Measurements from ENCODE around the gene UGT1A10.

UGT1A10 gene

DNA sequence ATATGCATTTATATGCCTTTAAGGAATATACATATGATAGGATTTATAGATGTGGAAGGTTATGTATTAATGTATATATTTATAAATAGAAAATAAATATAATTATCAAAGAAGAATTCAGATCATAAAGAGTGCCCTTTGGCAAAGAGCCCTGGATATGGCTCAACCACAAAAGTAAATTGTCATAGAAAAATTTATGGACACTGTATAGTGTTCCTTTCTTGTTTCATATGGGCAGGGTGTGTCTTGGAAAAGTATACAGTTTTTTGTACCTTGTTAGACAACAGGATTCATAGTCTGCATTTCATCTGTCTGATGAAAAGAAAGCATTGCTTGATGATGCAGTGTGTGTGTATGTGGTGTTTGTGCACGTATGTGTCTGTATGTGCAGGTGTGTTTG lies 48.4 kb downstream of the UGT1A10 start:
- Histone ChIP-seq H3K4me2 (ENCODE audit: low read length) (no peak overlapping the region), H3K36me3 (ENCODE audit: control insufficient read depth, low read length) (no peaks in the 10 kb centered on the region), H3K4me3 (ENCODE audit: low read length) (no peak overlapping the region), H3K9me2 (replicated peaks; ENCODE audit: control insufficient read depth, low read length) (no peaks in the 10 kb centered on the region), H4K20me1 (ENCODE audit: control insufficient read depth, insufficient read depth, low read depth, low read length) (no peaks in the 10 kb centered on the region), H3K27me3 (ENCODE audit: control insufficient read depth, low read length) (peaks cover 5% of the 10 kb centered on the region; the same call in 1 of the 2 replicates), H3F3A (ENCODE audit: control insufficient read depth, insufficient read depth) (no peaks in the 10 kb centered on the region), H3K79me2 (ENCODE audit: control insufficient read depth, low read length) (no peaks in the 10 kb centered on the region), H3K9me3 (ENCODE audit: control insufficient read depth, insufficient read depth, low read length) (no peaks in the 10 kb centered on the region), H3K4me1 (ENCODE audit: control insufficient read depth, low read length) (peaks cover 9% of the 10 kb centered on the region), H3K27ac (ENCODE audit: low read depth, low read length) (no peak overlapping the region)
- TF ChIP-seq EZH2phosphoT487 (IDR thresholded peaks at IDR 0.05; ENCODE audit: borderline replicate concordance, low read length) (no peak), CTCF (IDR thresholded peaks at IDR 0.05; ENCODE audit: low read depth, low read length, poor library complexity, severe bottlenecking) (no peak)

- H3K4me2 ChIP-seq (ENCODE audit: low read length), result no peak overlapping the region
- H3K27me3 ChIP-seq (ENCODE audit: control insufficient read depth, low read length), result peaks cover 9% of the 10 kb centered on the region
- no peaks in the 10 kb centered on the region for H3K79me2 ChIP-seq (ENCODE audit: control insufficient read depth, low read length)
- no peaks in the 10 kb centered on the region for H3K36me3 ChIP-seq (ENCODE audit: control insufficient read depth, low read length)
- no peaks in the 10 kb centered on the region for H3K9me2 ChIP-seq (replicated peaks; ENCODE audit: control insufficient read depth, low read length)
- peaks cover 9% of the 10 kb centered on the region for H3K4me1 ChIP-seq (ENCODE audit: control insufficient read depth, low read length)
- H3K27ac ChIP-seq (ENCODE audit: low read depth, low read length), result no peak overlapping the region
- TF ChIP-seq CTCF (IDR thresholded peaks at IDR 0.05; ENCODE audit: low read depth, low read length, poor library complexity, severe bottlenecking) (no peak), EZH2phosphoT487 (IDR thresholded peaks at IDR 0.05; ENCODE audit: borderline replicate concordance, low read length) (no peak)
- H4K20me1 ChIP-seq (ENCODE audit: control insufficient read depth, insufficient read depth, low read depth, low read length), result no peaks in the 10 kb centered on the region
- no peak overlapping the region for H3K4me3 ChIP-seq (ENCODE audit: low read length)
- no peaks in the 10 kb centered on the region for H3F3A ChIP-seq (ENCODE audit: control insufficient read depth, insufficient read depth)
- H3K9me3 ChIP-seq (ENCODE audit: control insufficient read depth, insufficient read depth, low read length), result no peaks in the 10 kb centered on the region
These were observed 50.7 kb downstream of the UGT1A10 start for GRCh38 chr2:233686928-233687327.

DNA sequence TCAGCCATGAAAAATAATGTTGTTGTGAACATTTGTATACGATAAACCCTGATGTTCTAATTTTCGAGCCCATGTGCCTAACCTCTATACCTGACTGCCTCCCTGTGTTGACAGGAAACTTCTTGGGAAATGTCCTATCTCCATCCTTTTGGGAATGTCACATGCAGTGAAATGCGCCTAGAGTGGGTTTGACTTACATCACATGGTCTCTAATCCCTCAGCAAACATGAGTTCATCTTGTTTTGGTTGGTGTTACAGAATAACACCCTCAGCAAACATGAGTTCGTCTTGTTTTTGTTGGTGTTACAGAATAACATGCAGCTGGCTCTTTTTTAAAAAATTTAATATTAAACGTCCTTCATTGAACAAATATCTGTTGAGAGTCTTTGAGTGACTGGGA lies 52.1 kb downstream of the UGT1A10 start:
- Histone ChIP-seq H3K36me3 (ENCODE audit: control insufficient read depth, low read length) (no peaks in the 10 kb centered on the region), H4K20me1 (ENCODE audit: control insufficient read depth, insufficient read depth, low read depth, low read length) (no peaks in the 10 kb centered on the region), H3K4me1 (ENCODE audit: control insufficient read depth, low read length) (no peaks in the 10 kb centered on the region), H3K4me3 (ENCODE audit: low read length) (no peak overlapping the region), H3K79me2 (ENCODE audit: control insufficient read depth, low read length) (no peaks in the 10 kb centered on the region), H3K9me3 (ENCODE audit: control insufficient read depth, insufficient read depth, low read length) (no peaks in the 10 kb centered on the region), H3K9me2 (replicated peaks; ENCODE audit: control insufficient read depth, low read length) (no peaks in the 10 kb centered on the region), H3K4me2 (ENCODE audit: low read length) (no peak overlapping the region), H3K27ac (ENCODE audit: low read depth, low read length) (no peak overlapping the region), H3F3A (ENCODE audit: control insufficient read depth, insufficient read depth) (no peaks in the 10 kb centered on the region), H3K27me3 (ENCODE audit: control insufficient read depth, low read length) (peaks cover 9% of the 10 kb centered on the region)
- TF ChIP-seq CTCF (IDR thresholded peaks at IDR 0.05; ENCODE audit: low read depth, low read length, poor library complexity, severe bottlenecking) (no peak), EZH2phosphoT487 (IDR thresholded peaks at IDR 0.05; ENCODE audit: borderline replicate concordance, low read length) (no peak)

DNA sequence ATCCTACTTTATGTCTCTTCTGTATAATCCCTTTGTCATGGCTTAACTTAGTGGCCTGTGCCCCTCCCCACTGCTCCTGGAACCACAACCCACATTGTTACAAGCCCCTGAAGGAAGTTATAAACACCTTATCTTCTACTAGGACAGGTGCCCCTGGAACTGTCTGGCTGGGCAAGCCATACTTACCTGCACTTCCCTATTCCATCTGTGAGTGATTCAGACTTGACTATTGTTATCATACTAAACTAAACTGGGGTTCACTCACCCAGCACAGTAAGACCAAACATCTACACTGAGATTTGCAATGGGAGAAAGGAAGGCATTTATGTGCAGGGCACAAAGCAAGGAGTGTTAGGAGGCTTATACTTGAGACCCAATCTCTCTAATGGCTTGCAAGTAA lies 52.8 kb downstream of the UGT1A10 start:
- no peak overlapping the region for H3K27ac ChIP-seq (ENCODE audit: low read depth, low read length)
- H3K9me3 ChIP-seq (ENCODE audit: control insufficient read depth, insufficient read depth, low read length), result no peaks in the 10 kb centered on the region
- no peaks in the 10 kb centered on the region for H3F3A ChIP-seq (ENCODE audit: control insufficient read depth, insufficient read depth)
- H3K36me3 ChIP-seq (ENCODE audit: control insufficient read depth, low read length), result no peaks in the 10 kb centered on the region
- no peaks in the 10 kb centered on the region for H4K20me1 ChIP-seq (ENCODE audit: control insufficient read depth, insufficient read depth, low read depth, low read length)
- no peak overlapping the region for H3K4me3 ChIP-seq (ENCODE audit: low read length)
- no peak for TF ChIP-seq EZH2phosphoT487 (IDR thresholded peaks at IDR 0.05; ENCODE audit: borderline replicate concordance, low read length)
- no peak for TF ChIP-seq CTCF (IDR thresholded peaks at IDR 0.05; ENCODE audit: low read depth, low read length, poor library complexity, severe bottlenecking)
- no peak overlapping the region for H3K4me2 ChIP-seq (ENCODE audit: low read length)
- H3K79me2 ChIP-seq (ENCODE audit: control insufficient read depth, low read length), result no peaks in the 10 kb centered on the region
- H3K27me3 ChIP-seq (ENCODE audit: control insufficient read depth, low read length), result peaks cover 9% of the 10 kb centered on the region
- H3K9me2 ChIP-seq (replicated peaks; ENCODE audit: control insufficient read depth, low read length), result no peaks in the 10 kb centered on the region
- no peaks in the 10 kb centered on the region for H3K4me1 ChIP-seq (ENCODE audit: control insufficient read depth, low read length)

Measured in DOHH2 (cell line).